Measurements from ENCODE around the gene ABCA10. TPM values are rescaled to one million over a fixed set of nuclear protein-coding genes. Genes with fewer than 3 reads are reported as not detected.

The ABCA10 gene
- total RNA-seq, 1 donor from 2014 or later, result 1.8 TPM

DNA sequence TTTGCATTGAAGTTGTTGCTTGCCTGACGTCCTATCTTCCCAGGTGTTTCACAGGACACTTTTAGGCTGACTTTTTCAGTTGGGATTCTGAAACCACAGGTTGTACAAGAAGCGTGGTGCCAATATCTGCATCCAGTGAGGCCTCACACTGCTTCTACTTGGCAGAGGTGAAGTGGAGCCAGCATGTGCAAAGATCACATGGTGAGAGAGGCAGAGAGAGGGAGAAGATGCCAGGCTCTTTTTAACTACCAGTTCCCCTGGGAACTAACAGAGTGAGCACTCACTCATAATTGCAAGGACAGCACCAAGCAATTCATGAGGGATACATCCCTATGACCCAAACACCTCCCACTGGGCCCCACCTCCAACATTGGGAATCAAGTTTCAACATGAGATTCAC, 81.2 kb downstream of the ABCA10 start:
- Mint-ChIP-seq H3K9me3 (ENCODE audit: unreplicated experiment) (no peaks in the 10 kb centered on the region), H3K36me3 (ENCODE audit: unreplicated experiment) (no peaks in the 10 kb centered on the region), H3K27ac (ENCODE audit: unreplicated experiment) (no peak overlapping the region), H3K4me3 (ENCODE audit: unreplicated experiment) (no peak overlapping the region), H3K4me1 (ENCODE audit: unreplicated experiment) (peaks cover 20% of the 10 kb centered on the region), H3K27me3 (ENCODE audit: unreplicated experiment) (no peaks in the 10 kb centered on the region)
- TF ChIP-seq, protein P1, sequence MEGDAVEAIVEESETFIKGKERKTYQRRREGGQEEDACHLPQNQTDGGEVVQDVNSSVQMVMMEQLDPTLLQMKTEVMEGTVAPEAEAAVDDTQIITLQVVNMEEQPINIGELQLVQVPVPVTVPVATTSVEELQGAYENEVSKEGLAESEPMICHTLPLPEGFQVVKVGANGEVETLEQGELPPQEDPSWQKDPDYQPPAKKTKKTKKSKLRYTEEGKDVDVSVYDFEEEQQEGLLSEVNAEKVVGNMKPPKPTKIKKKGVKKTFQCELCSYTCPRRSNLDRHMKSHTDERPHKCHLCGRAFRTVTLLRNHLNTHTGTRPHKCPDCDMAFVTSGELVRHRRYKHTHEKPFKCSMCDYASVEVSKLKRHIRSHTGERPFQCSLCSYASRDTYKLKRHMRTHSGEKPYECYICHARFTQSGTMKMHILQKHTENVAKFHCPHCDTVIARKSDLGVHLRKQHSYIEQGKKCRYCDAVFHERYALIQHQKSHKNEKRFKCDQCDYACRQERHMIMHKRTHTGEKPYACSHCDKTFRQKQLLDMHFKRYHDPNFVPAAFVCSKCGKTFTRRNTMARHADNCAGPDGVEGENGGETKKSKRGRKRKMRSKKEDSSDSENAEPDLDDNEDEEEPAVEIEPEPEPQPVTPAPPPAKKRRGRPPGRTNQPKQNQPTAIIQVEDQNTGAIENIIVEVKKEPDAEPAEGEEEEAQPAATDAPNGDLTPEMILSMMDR (IDR thresholded peaks at IDR 0.05), result no peak
- DNase-seq (ENCODE audit: extremely low spot score, unreplicated experiment), result no peak

DNA sequence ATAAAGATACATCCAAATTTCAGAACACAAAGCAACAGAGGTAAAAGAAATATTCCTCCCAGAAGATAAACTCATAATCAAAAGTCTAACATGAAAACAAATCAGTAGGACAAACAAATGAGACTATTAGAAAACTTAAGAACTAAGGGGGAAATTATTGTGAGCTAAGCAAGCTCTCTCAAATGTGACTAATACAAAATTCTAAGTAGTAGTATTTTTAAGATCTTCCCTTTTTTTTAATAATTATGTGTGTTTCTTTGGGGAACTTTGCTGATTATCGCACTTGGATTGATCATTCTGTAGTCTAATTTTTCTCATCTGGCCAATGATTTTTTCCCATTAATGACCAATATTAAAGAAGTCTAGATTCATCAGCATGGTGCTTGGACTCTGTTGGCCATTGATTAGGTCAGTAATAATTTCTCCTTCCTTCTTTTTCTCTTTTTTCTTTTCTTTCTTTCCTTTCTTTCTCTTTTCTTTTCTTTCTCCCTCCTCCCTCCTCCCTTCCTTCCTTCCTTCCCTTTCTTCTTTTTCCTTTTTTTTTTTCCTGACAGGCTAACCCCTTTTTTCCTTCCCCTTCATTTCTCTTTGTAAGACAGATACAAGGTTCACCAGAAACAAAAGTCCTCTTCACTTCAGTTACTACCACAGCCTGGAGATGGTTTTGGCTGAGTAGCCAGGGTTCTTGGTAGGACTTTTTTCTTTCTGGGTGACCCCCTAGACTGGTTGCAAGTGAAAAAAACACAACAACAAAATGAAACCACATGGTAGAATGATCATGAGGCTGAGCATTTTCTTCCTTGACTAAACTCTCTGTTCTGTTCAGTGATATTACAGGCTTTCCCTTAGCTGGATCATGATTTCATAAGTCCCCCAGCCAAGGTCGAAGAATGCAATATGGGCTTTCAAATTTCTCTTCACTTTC, 84.0 kb downstream of the ABCA10 start:
- no peak for DNase-seq (ENCODE audit: extremely low spot score, unreplicated experiment)
- Mint-ChIP-seq H3K9me3 (ENCODE audit: unreplicated experiment) (no peaks in the 10 kb centered on the region), H3K27me3 (ENCODE audit: unreplicated experiment) (no peaks in the 10 kb centered on the region), H3K36me3 (ENCODE audit: unreplicated experiment) (no peaks in the 10 kb centered on the region), H3K4me1 (ENCODE audit: unreplicated experiment) (peaks cover 30% of the 10 kb centered on the region), H3K27ac (ENCODE audit: unreplicated experiment) (no peak overlapping the region), H3K4me3 (ENCODE audit: unreplicated experiment) (no peak overlapping the region)
- TF ChIP-seq, protein P1 (IDR thresholded peaks at IDR 0.05), result no peak

DNA sequence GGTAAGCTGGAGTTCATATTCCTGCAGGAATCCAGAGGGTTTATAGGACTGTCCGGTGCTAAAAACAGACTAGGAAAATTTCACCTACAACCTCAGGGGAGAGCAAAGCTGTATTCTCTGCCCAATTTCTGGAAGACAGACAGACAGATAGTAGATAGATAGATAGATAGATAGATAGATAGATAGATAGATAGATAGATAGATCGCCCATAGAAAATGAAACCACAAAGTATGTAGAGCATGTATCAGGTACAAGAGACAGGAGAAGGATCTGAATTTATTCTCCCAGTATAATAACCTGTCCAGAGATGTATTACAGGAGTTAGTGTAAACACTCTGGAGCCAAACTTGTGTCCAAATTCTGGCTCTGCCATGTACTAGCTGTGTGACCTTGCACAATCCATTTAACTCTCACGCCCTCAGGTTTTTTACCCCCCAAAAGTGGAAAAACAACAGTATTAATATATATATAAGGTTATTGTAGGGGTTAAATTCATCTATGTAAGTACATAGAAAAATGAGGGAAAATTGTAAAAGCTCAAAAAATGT, 84.9 kb downstream of the ABCA10 start:
- Mint-ChIP-seq H3K9me3 (ENCODE audit: unreplicated experiment) (no peaks in the 10 kb centered on the region), H3K27me3 (ENCODE audit: unreplicated experiment) (no peaks in the 10 kb centered on the region), H3K4me1 (ENCODE audit: unreplicated experiment) (peaks cover 30% of the 10 kb centered on the region), H3K27ac (ENCODE audit: unreplicated experiment) (no peak overlapping the region), H3K4me3 (ENCODE audit: unreplicated experiment) (no peak overlapping the region), H3K36me3 (ENCODE audit: unreplicated experiment) (no peaks in the 10 kb centered on the region)
- TF ChIP-seq, protein P1 (IDR thresholded peaks at IDR 0.05), result no peak
- no peak for DNase-seq (ENCODE audit: extremely low spot score, unreplicated experiment)

DNA sequence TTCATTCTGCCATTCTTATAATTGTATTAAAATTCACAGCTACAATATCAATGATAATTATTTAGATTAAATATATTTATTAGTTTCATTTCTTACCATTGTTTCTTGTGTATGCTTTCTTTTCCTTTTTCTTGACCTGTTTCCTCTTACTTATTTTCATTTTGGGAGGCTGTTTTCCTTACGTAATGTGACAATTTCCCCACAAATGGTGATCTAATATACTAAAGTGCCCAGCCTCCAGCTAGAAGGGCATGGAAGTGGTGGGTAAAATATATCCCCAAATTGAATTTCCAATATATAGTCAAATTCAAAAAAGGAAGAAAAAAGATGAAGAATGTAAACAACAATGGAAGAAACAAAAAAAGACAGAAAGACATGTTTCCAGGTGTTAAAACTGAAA, 85.5 kb downstream of the ABCA10 start:
- no peak overlapping the region for H3K4me3 Mint-ChIP-seq (ENCODE audit: unreplicated experiment)

More for the DNA sequence above, 85.5 kb downstream of the ABCA10 start:
- Mint-ChIP-seq H3K36me3 (ENCODE audit: unreplicated experiment) (no peaks in the 10 kb centered on the region), H3K27ac (ENCODE audit: unreplicated experiment) (no peak overlapping the region), H3K9me3 (ENCODE audit: unreplicated experiment) (no peaks in the 10 kb centered on the region), H3K27me3 (ENCODE audit: unreplicated experiment) (no peaks in the 10 kb centered on the region), H3K4me1 (ENCODE audit: unreplicated experiment) (peaks cover 30% of the 10 kb centered on the region)
- DNase-seq (ENCODE audit: extremely low spot score, unreplicated experiment), result no peak
- TF ChIP-seq, protein P1 (IDR thresholded peaks at IDR 0.05), result no peak

All from osteocyte (in vitro differentiated cells).